Measurements from ENCODE around the gene TAF10.

TAF10 gene

DNA sequence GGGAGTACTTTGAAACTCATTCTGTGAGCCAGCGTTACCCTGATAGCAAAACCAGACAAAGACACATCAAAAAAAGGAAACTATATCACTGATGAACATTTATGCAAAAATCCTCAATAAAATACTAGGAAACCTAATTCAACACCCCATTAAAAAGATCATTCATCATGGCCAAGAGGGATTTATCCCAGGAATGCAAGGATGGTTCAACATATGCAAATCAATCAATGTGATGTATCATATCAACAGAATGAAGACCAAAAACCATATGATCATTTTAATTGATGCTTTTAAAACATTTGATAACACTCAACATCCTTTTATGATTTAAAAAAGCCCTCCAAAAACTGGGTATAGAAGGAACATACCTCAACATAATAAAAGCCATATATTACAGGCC, 28.4 kb downstream of the TAF10 start:
- no peak for DNase-seq (ENCODE audit: low read depth in 2 of 2)

DNA sequence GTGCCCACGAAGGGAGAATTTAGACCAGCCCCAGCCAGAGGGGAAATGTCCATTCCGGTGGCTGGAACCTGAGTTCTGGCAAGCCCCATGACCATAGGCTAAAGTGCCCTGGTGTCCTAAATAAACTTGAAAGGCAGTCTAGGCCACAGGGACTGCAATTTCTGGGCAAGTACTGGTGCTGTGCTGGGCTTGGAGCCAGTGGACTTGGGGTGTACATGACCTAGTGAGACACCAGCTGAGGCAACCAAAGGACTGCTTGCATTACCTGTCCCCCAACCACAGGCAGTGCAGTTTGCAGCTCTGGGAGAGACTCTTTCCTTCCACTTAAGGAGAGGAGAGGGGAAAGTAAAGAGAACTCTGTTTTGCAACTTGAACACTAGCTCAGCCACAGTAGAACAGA, 32.3 kb downstream of the TAF10 start:
- DNase-seq (ENCODE audit: low read depth in 2 of 2), result no peak

DNA sequence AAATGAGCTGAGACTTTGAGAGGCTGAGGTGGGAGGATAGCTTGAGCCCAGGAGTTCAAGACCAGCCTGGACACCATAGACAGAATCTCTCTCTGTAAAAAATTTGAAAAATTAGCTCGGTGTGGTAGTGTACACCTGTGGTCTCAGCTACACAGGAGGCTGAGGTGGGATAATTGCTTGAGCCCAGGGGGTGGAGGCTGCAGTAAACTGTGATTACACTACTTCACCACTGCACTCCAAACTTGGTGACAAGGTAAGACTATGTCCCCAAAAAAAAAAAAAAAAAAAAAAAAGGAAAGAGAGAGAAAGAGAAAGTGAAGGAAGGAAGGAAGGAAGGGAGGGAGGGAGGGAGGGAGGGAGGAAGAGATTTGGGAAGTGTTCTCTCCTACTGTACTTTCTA, 33.9 kb downstream of the TAF10 start:
- DNase-seq (ENCODE audit: low read depth in 2 of 2), result no peak

DNA sequence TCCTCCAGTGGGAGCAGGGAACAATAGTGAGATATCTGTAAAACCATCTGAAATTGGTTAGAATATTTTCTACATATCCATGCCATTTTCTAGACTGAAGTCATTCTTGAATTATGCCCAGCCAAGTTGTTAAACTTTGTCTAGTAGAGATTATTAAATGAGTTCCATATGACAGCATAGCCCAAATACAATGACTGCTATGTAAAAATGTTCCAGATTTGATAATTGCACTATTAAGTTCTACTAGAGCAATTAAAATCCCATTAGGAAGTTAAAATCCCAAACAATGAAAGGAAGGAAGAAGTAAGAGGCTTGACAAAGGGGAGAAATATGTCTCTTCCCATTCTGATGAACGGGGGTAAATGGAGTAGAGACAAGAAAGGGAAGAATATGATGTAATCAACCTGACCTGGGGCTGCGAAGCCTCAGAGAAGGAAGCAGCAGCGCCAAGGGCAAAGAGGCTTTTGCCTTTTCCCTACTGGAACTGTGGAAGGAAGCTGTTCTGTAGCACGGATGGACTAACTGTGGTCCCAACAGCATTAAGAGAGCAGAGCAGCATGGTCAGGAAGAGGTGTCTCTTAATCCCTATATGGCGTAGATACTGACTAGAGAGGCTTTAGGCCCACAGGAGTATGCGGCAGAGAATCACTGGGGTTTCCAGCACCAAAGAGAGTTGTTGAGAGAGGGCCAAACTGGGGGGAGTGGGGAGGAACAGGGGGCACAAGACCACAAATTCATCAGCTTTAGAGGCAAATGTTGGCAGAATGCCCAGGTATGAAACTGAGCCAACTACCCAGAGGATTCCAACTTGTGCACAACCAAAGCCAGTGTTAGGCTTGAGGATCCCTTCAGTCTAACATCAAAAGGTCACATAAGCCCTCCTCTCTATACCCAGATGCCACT, 35.3 kb downstream of the TAF10 start:
- no peak for DNase-seq (ENCODE audit: low read depth in 2 of 2)

DNA sequence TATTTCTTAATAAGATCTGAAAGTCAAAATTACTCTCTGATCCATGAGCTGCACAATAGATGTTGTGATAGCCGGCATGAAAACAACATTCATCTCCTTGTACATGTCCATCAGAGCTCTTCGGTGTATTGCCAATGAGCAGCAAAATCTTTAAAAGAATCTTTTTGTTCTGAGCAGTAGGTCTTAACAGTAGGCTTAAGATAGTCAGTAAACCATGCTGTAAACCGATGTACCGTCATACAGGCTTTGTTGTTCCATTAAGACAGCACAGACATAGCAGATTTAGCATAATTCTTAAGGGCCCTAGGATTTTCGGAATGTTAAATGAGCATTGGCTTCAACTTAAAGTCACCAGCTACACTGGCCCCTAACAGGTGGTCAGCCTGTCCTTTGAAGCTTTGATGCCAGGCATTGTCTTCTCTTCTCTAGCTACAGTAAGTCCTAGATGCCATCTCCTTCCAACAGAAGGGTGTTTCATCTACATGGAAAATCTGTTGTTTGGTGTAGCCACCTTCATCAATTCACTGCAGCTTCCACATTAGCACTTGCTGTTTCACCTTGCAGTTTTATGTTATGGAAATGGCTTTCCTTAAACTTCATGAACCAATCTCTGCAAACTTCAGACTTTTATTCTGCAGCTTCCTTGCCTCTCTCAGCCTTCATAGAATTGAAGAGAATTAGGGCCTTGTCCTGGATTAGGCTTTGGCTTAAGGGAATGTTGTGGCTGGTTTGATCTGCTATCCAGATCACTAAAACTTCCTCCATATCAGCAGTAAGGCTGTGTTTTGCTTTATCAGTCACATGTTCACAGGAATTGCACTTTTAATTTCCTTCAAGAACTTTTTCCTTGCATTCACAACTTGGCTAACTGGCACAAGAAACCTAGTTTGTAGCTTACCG, 37.0 kb downstream of the TAF10 start:
- DNase-seq (ENCODE audit: low read depth in 2 of 2), result no peak

DNA sequence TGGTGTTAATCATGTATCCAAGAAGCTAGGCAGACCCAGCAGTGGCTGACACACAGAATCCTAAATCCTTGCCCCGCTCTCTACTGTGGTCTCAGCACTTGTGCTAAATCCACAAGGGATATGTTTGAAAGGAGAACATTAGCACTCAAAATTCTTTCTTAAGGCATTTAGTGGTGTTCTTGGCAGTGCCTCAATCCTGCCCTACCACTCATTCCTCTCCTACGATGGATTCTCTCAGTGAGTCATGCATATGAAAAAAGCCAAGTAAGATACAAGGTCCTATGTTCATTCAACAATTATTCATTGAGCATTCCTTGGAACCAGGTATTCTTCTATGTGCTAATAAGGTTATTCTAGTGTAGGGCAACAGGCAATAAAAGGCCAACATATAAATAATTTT, 39.8 kb downstream of the TAF10 start:
- DNase-seq (ENCODE audit: low read depth in 2 of 2), result no peak

DNA sequence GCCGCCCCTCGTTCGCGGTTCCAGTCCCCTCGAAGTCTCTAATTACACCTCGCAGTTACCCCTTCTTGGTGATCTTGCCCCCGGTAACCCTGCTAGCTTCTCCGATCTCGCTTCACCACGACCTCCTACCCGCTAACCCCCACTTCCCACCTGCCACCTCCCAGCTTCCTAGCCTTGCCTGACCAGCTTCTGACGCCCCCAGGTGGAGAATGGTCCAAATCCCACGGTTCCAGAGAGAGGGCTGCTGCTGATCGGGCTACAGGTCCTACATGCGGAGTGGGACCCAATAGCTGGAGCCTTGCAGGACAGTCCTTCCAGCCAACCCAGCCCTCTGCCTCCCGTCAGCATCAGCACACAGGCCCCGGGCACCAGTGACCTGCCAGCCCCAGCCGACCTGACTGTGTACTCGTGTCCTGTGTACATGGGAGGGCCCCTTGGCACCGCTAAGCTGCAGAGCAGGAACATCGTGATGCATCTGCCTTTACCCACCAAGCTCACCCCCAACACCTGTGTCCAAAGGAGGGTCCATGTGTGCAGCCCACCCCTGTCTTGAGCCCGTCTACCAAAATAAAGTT, 40.5 kb downstream of the TAF10 start:
- DNase-seq (ENCODE audit: low read depth in 2 of 2), result no peak

DNA sequence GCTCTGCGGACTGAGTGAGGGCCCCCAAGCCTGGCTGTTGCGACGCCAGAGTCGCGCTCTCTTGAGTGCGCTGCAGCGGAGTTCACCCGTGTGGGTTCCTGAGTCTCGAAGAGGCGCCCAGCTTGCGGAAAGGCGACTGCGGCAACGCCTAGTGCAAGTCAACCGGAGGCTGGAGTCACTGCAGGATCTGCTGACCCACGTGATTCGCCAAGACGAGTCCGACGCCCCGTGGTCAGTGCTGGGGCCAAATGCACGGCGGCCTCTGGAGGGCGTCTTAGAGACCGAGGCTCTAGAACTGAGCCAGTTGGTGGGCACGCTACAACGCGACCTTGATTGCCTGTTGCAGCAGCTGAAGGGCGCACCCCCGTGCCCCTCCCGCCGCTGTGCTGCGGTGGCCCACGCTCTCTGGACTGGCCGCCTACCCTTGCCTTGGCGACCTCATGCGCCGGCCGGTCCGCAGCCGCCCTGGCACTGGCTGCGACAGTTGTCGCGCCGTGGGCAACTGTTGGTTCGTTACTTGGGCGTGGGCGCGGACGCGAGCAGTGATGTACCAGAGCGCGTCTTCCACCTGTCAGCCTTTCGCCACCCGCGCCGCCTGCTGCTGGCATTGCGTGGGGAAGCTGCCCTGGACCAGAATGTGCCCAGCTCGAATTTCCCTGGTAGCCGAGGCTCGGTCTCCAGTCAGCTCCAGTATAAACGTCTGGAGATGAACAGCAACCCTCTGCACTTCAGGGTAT, 41.2 kb downstream of the TAF10 start:
- DNase-seq (ENCODE audit: low read depth in 2 of 2), result no peak

DNA sequence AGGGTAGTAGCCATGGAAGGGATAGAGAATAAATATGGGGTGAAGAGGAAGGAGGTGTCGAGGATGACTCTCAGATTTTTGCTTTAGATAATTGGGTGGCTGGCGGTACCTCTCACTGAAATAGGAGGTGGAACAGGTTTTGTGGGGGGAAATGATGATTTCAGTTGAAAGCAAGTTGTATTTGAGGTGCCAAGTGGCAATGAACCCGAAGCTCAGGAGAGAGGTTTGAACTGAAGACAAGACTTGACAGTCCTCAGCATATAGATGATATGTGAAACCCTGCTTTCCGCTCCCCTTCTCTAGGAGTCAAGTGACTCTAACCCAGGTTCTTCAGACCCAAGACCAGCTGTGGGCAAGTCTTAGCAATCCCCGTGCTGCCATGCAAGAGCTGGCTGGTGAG, 42.3 kb downstream of the TAF10 start:
- no peak for DNase-seq (ENCODE audit: low read depth in 2 of 2)

DNA sequence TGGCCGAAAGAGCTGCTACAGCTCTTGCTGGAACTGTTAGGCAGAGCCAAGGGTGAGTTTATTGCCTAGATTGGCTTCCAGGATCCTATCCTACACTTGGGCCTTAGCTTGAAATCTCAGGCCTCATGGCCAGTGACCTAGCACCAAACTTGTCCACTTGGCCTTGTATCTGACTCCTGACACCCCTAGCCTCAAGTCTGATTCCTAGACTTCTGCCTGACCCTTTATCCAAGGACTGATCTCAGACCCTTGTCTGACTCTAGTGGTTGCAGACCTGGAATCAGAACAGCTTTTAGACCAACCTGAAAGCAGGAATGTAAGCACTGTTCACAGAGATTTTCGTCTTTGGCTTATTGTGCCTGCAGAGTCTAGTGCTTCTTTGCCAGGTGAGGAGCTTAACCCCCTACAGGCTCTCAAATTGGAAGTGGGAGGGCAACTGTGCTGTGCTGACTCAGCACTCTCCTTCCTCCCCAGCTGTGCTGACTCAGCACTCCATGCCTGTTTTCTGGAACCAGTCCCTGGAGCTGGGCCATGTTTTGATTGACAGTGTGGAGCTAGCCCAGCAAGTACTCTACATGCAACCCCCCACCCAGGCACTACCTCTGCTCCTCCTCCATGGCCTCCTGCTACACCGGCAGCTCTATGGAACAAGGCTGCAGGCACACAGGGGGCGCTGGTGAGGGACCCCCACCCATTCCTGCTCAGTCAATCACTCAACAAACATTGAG, 43.7 kb downstream of the TAF10 start:
- DNase-seq (ENCODE audit: low read depth in 2 of 2), result no peak

DNA sequence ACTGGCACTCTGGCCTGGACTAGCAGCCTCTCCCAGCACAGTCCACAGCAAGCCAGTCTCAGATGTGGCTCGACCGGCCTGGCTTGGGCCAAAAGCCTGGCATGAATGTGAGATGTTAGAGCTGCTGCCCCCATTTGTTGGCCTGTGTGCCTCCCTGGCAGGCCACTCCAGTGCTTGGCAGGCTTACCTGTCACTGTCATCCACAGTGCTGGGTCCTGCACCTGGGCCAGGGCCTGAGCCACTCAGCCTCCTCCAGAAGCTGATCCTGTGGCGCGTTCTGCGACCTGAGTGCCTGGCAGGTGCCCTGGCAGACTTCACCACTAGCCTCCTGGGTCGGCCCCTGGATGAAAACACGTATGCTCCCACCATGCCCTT, 44.7 kb downstream of the TAF10 start:
- no peak for DNase-seq (ENCODE audit: low read depth in 2 of 2)

DNA sequence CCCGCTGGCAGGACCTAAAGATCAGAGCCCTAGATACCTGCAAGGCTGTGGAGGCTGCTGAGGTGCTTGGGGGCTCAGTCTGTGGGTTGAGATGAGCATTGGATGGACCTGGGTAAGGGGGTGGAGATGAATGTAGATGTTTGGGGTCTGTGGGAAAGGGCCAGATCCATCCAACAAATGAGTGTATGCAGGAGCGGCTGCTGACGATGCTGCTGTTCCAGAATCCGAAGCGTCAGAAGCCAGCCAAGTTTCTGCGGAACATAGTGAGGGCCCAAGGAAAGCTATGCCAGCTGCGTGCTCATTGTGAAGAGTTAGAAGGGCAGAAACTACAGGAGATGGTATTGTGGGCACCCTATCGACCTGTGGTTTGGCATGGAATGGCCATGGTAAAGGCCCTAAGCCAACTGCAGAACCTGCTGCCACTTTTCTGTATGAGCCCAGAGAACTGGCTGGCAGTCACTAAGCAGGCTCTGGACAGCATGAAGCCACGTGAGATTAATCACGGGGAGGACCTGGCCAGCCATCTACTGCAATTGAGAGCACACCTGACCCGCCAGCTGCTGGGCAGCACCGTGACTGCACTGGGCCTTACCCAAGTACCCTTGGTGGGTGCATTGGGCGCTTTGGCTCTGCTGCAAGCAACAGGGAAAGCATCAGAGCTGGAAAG, 45.2 kb downstream of the TAF10 start:
- no peak for DNase-seq (ENCODE audit: low read depth in 2 of 2)

DNA sequence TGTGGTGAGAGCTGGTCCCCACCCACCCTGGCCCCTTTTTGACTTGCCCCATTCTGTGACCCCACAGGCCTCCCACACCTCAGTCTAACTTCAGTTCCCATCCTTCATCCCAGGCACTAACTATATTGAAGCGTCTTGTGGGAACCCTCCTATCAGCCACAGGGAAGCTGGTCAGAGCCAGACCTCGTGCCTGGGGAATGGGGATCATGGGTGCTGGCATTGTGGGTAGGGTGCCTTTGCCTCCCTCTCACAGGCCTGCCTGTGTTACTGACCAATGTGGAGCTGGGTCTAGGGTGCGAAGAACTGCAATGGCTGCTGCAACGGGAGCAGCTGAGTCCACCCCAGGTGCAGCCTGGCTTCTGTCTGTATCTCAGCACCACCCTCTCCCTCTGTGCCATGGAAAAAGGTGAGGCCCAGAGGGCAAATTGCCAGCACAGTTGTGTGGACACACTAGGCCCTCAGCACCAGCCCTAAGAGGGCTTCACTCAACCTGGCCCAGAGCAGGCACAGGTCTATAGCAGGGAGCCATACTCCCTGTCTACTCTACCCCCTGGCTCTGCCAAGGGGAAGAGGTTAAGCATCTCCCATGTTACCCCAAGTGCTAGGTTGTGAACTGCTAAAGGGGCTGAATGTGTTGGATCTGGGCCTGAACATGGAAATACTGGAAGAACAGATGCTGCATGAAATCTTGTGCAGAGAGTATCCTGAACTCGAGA, 45.9 kb downstream of the TAF10 start:
- DNase-seq (ENCODE audit: low read depth in 2 of 2), result no peak

DNA sequence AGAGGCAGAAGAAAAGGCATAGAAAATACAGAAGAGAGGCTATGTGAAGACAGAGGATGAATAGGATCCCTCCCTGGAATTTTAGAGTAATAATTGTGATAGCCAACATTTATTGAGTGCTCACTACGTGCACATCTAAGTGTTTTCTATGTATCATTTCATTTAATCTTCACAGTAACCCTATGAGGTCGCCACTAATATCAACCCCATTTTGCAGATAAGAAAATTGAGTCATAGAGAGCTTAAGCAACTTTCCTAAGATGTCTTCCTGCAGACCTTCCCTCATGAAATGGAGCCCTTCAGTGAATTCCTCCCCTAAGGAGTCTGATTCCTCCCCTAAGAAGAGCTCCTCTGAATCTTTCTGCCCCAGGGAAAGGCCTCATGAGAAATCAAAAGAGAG, 46.7 kb downstream of the TAF10 start:
- DNase-seq (ENCODE audit: low read depth in 2 of 2), result no peak

DNA sequence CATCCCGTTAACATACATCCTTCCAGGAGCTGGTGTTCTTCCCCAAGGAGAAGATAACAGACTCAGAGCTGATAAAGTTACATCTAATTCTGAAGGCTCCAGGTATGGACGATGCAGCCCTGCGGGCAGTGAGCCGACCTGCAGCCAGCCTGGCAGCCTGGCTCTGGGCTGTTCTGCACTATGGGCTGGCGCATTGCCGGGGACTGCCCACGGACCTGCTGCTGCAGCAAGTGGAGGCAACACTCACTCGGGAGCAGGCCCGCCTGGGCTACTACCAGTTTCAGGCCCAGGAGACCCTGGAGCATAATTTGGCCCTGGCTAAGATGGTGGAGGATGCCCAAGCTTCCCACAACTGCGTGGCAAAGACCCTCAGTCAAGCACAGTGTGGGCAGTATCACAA, 48.3 kb downstream of the TAF10 start:
- DNase-seq (ENCODE audit: low read depth in 2 of 2), result no peak

DNA sequence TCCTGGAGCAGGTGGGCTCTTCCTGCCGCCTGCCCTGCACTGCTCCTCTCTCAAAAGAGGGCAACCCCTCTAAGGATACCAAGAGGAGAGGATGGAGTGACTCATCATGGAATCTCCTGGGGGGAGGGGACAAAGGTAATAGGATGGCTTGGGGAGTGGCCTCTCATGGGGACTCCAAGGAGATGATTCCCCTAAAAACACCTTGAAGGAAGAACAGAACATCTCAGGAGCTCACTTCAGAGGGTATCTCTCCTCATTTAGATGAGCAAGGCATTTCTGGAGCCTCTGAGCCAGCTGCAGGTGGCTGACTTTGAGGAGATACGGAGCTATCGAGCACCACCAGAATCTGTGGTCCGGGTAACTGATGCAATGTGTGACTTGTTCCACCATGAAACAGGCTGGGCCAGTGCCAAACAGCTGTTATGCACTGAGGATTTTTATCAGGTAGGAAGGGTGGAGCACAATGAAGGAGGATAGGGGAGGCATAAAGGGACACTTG, 48.8 kb downstream of the TAF10 start:
- DNase-seq (ENCODE audit: low read depth in 2 of 2), result no peak

DNA sequence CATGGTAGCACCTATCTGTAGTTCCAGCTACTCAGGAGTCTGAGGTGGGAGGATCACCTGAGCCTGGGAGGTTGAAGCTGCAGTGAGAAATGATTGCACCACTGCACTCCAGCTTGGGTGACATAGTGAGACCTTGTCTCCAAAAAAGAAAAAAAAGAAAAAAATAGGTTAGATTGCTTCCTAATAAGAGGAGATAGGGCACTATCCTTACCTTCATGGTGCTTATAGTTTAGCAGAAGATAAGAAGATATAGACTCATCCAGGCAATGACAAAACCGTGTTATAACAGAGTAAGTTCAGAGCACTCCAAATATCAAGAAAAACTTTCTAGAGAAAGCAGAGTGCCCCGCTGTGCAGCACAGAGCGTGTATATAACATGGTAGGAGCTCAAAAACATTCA, 50.7 kb downstream of the TAF10 start:
- DNase-seq (ENCODE audit: low read depth in 2 of 2), result no peak

Measured in activated CD8-positive, alpha-beta memory T cell treated with anti-CD3 and anti-CD28 coated beads for 4 hours (primary cell).